Measurements from ENCODE around the gene MYCN.

DNA sequence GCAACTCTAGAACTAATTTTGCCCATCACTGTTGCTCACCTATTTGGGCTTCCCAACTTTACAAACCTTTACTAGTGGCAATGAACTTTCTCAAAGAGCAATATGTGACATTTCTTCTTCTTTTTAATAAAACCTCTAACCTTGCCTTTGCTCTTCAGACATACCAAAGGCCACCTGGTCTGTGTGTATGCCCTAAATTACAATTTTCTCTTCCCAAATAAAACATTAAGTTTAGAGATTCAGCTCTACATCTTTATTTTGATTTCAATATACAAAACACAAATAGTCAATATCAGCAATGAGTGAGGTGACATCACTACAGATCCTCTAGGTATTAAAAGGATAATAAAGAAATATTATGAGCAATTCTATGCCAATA, 35.1 kb upstream of the MYCN start:
- TF ChIP-seq POLR2A (IDR thresholded peaks at IDR 0.05; ENCODE audit: low read depth, low read length), result no peak
- no peak for TF ChIP-seq JUN (IDR thresholded peaks at IDR 0.05; ENCODE audit: borderline replicate concordance, insufficient read depth, insufficient read length, low read depth)

Measured in endothelial cell of umbilical vein (primary cell).